SK-N-SH treated with all-trans-retinoic acid at 6 μM for 48 hours (cell line): ENCODE results near the gene SLAIN1.

Experiments used
- ATAC-seq: fragments of 200-7000 bp; cut with Tn5 transposase; 3 replicates; pipeline ENCODE4 v1.9.1; 2020; ENCODE audit warnings: mild to moderate bottlenecking, moderate library complexity
- ARNTL ChIP-seq: fragments of 450-650 bp; formaldehyde crosslinking; IDR thresholded peaks from 2 replicates; pipeline ENCODE4 v1.5.0; 2020; ENCODE audit warnings: low read depth, mild to moderate bottlenecking, moderate library complexity, borderline replicate concordance
- BACH2 ChIP-seq: fragments of 250-450 bp; sonication (Bioruptor Pico); IDR thresholded peaks from 2 replicates; pipeline ENCODE4 v1.9.0; 2021; ENCODE audit warnings: mild to moderate bottlenecking, borderline replicate concordance
- ESRRG ChIP-seq: fragments of 250-450 bp; sonication (Bioruptor Pico); IDR thresholded peaks from 2 replicates; pipeline ENCODE4 v1.6.1; 2021; ENCODE audit warnings: mild to moderate bottlenecking
- GLIS3 ChIP-seq: fragments of 250-450 bp; sonication (Bioruptor Pico); IDR thresholded peaks from 2 replicates; pipeline ENCODE4 v1.5.0; 2020; ENCODE audit warnings: mild to moderate bottlenecking, moderate library complexity
- OSR1 ChIP-seq: fragments of 250-450 bp; sonication (Bioruptor Pico); IDR thresholded peaks from 2 replicates; pipeline ENCODE4 v1.8.0; 2022; ENCODE audit warnings: moderate library complexity, mild to moderate bottlenecking, inconsistent platforms
- PPARA ChIP-seq: fragments of 250-450 bp; sonication (Bioruptor Pico); IDR thresholded peaks from 2 replicates; pipeline ENCODE4 v1.5.0; 2020; ENCODE audit warnings: mild to moderate bottlenecking, borderline replicate concordance
- RARB ChIP-seq: fragments of 250-450 bp; sonication (Bioruptor Pico); IDR thresholded peaks from 2 replicates; pipeline ENCODE4 v1.8.0; 2021; ENCODE audit warnings: mild to moderate bottlenecking, moderate library complexity
- SNAI2 ChIP-seq: fragments of 250-450 bp; sonication (Bioruptor Pico); IDR thresholded peaks from 2 replicates; pipeline ENCODE4 v1.5.0; 2020; ENCODE audit warnings: mild to moderate bottlenecking, moderate library complexity
- TCF4 ChIP-seq: fragments of 250-450 bp; sonication (Bioruptor Pico); IDR thresholded peaks from 2 replicates; pipeline ENCODE4 v1.8.0; 2021; ENCODE audit warnings: mild to moderate bottlenecking, moderate library complexity, borderline replicate concordance
- TOX ChIP-seq: fragments of 250-450 bp; sonication (Bioruptor Pico); IDR thresholded peaks from 2 replicates; pipeline ENCODE4 v1.8.0; 2021; ENCODE audit warnings: mild to moderate bottlenecking, moderate library complexity, borderline replicate concordance
- ZC3H10 ChIP-seq: fragments of 250-450 bp; sonication (Bioruptor Pico); IDR thresholded peaks from 2 replicates; pipeline ENCODE4 v1.5.1; 2021; ENCODE audit warnings: mild to moderate bottlenecking, moderate library complexity
- ZFP3 ChIP-seq: fragments of 250-450 bp; sonication (Bioruptor Pico); IDR thresholded peaks from 2 replicates; pipeline ENCODE4 v1.5.0; 2020; ENCODE audit warnings: mild to moderate bottlenecking, moderate library complexity
- ZFP30 ChIP-seq: fragments of 450-650 bp; formaldehyde crosslinking; IDR thresholded peaks from 2 replicates; pipeline ENCODE4 v1.5.0; 2022; ENCODE audit warnings: mild to moderate bottlenecking, moderate library complexity
- ZNF565 ChIP-seq: fragments of 450-650 bp; formaldehyde crosslinking; conservative IDR thresholded peaks from 2 replicates; pipeline ENCODE4 v1.5.0; 2020; ENCODE audit warnings: low read depth, mild to moderate bottlenecking, moderate library complexity
- ZNF70 ChIP-seq: fragments of 450-650 bp; formaldehyde crosslinking; IDR thresholded peaks from 2 replicates; pipeline ENCODE4 v1.5.0; 2020; ENCODE audit warnings: mild to moderate bottlenecking, moderate library complexity
- ZNF8 ChIP-seq: fragments of 450-650 bp; formaldehyde crosslinking; IDR thresholded peaks from 2 replicates; pipeline ENCODE4 v1.5.0; 2020; ENCODE audit warnings: mild to moderate bottlenecking, moderate library complexity
- TF ChIP-seq, protein P1 (sequence below): fragments of 250-450 bp; sonication (Bioruptor Pico); IDR thresholded peaks from 2 replicates; pipeline ENCODE4 v1.8.0; 2021; ENCODE audit warnings: low read depth, mild to moderate bottlenecking, moderate library complexity, borderline replicate concordance
- TF ChIP-seq, protein P2 (sequence below): fragments of 250-450 bp; sonication (Bioruptor Pico); IDR thresholded peaks from 2 replicates; pipeline ENCODE4 v1.5.0; 2020; ENCODE audit warnings: mild to moderate bottlenecking, moderate library complexity
- TF ChIP-seq, protein P3 (sequence below): fragments of 250-450 bp; sonication (Bioruptor Pico); IDR thresholded peaks from 2 replicates; pipeline ENCODE4 v1.5.1; 2021; ENCODE audit warnings: mild to moderate bottlenecking, moderate library complexity
- TF ChIP-seq, protein P4 (sequence below): fragments of 250-450 bp; sonication (Bioruptor Pico); IDR thresholded peaks from 2 replicates; pipeline ENCODE4 v1.8.0; 2020; ENCODE audit warnings: mild to moderate bottlenecking, moderate library complexity, borderline replicate concordance
- TF ChIP-seq, protein P5 (sequence below): fragments of 250-450 bp; sonication (Bioruptor Pico); IDR thresholded peaks from 2 replicates; pipeline ENCODE4 v1.5.1; 2020; ENCODE audit warnings: low read depth, mild to moderate bottlenecking, moderate library complexity

SLAIN1 gene

DNA sequence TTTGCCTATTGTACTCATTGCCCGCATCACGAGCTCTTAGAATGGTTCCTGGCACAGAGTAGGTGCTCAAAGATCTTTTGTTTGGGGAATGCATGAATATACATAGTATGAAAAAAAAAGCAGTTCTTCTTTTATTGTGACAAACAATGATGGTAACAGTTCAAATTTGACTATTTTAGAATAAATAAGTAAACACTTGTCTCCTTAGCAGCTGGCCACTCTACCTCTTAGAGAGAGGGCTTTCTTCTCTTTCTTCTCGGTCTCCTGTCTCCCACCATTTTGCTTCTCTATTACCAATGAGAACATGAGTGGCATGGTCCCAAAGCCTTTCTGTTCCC lies 639 bp upstream of the SLAIN1 start:
- TF ChIP-seq ZFP30 (CRISPR knock-in tag) (no peak), ARNTL (no peak), BACH2 (CRISPR knock-in tag) (no peak), GLIS3 (CRISPR knock-in tag) (no peak), ZNF565 (CRISPR knock-in tag) (no peak)
- ATAC-seq = peak; percentile 25

DNA sequence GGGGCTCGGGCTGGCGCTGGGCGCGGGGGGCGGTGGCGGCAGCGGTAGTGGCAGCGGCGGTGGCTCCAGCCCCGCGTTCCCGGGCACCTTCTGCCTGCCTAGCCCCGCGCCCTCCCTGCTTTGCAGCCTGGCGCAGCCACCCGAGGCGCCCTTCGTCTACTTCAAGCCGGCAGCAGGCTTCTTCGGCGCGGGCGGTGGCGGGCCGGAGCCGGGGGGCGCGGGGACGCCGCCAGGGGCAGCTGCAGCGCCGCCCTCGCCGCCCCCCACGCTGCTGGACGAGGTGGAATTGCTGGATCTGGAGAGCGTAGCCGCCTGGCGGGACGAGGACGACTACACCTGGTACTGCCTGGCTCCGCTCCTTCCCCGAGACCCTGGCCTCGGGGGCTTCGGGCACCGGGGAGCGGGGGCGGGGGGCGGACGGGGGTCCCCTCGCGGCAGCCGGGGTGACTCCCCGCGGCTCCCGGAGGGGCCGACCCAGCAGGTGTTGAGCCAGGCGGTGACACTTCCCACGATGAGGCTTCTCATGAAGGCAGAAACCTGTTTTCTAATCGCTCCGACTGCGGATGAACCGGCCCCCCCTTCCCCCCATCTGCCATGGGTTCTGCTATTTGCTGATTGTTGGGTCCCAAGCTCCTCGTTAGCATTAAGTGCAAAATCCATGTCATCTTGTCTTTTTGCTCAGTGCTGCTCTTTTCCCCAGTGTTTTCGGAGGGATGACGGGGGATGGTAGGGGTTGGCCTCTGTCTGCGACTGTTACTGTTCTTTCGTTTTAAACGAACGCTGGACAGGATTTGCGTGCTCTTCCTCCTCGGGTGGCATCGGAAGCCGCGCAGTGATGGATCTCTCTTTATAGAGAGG lies 943 bp downstream of the SLAIN1 start:
- no peak for TF ChIP-seq ARNTL
- TF ChIP-seq ZNF565 (CRISPR knock-in tag) = no peak
- TF ChIP-seq, protein P1, sequence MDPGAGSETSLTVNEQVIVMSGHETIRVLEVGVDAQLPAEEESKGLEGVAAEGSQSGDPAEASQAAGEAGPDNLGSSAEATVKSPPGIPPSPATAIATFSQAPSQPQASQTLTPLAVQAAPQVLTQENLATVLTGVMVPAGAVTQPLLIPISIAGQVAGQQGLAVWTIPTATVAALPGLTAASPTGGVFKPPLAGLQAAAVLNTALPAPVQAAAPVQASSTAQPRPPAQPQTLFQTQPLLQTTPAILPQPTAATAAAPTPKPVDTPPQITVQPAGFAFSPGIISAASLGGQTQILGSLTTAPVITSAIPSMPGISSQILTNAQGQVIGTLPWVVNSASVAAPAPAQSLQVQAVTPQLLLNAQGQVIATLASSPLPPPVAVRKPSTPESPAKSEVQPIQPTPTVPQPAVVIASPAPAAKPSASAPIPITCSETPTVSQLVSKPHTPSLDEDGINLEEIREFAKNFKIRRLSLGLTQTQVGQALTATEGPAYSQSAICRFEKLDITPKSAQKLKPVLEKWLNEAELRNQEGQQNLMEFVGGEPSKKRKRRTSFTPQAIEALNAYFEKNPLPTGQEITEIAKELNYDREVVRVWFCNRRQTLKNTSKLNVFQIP (CRISPR knock-in tag) = no peak
- no peak for TF ChIP-seq ZNF8 (CRISPR knock-in tag)
- TF ChIP-seq RARB = no peak
- no peak for TF ChIP-seq ZFP3 (CRISPR knock-in tag)
- TF ChIP-seq TOX = no peak

DNA sequence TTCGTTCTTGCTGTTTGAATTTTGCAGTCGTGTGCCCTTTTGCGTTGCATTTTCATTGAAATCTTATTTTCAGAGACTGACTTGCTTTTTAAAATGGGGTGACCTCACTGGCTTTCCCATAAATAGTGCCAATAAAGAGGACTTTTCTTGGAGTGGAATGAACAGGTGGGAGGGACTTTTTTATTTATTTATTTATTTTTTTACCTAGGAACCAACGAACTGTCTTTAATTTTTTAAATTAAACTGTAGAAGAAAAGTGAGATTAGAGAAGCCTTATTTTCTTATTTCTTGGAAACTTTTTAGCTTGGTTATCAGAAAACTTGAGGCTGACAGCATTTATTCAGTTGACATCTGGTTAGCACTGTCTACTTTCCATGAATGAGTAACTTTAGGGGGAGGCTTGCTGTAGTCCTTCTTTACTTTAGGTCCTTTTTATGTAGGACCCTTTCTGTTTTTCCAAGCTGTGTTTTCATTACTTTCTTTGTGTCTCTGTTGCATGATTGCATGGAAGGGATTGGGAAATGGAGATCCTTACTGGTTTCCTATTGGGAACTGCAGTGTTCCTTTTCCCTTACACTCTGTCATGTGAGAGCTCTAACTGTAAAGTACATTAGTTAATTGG lies 1.7 kb downstream of the SLAIN1 start:
- no peak for TF ChIP-seq TCF4 (CRISPR knock-in tag)
- no peak for TF ChIP-seq ZC3H10 (CRISPR knock-in tag)
- no peak for TF ChIP-seq RARB
- TF ChIP-seq, all 23 proteins: peak for 0
- no peak for ATAC-seq

More for the DNA sequence above, 943 bp downstream of the SLAIN1 start:
- peak; percentile 36 for ATAC-seq

DNA sequence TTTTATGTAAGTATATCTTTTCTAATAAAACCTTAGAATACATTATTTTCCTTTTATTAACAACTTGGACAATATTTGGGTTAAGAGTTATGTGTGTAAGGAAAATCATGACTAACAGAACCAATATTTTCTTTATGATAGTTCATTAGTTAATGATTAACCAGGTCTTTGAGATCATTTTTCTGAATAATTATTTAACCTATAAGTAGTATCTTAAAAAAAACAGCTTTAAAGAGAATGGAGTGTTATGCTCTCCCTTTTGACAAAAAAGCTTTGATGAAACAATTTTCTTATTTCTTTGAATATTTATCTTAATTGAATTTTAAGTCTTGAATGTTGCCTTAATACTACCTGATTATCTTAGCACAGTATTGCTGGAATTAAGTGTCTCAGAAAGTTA lies 3.8 kb downstream of the SLAIN1 start:
- TF ChIP-seq, protein P2, sequence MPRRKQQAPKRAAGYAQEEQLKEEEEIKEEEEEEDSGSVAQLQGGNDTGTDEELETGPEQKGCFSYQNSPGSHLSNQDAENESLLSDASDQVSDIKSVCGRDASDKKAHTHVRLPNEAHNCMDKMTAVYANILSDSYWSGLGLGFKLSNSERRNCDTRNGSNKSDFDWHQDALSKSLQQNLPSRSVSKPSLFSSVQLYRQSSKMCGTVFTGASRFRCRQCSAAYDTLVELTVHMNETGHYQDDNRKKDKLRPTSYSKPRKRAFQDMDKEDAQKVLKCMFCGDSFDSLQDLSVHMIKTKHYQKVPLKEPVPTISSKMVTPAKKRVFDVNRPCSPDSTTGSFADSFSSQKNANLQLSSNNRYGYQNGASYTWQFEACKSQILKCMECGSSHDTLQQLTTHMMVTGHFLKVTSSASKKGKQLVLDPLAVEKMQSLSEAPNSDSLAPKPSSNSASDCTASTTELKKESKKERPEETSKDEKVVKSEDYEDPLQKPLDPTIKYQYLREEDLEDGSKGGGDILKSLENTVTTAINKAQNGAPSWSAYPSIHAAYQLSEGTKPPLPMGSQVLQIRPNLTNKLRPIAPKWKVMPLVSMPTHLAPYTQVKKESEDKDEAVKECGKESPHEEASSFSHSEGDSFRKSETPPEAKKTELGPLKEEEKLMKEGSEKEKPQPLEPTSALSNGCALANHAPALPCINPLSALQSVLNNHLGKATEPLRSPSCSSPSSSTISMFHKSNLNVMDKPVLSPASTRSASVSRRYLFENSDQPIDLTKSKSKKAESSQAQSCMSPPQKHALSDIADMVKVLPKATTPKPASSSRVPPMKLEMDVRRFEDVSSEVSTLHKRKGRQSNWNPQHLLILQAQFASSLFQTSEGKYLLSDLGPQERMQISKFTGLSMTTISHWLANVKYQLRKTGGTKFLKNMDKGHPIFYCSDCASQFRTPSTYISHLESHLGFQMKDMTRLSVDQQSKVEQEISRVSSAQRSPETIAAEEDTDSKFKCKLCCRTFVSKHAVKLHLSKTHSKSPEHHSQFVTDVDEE (CRISPR knock-in tag) = no peak
- no peak for TF ChIP-seq ZNF70
- no peak for ATAC-seq

DNA sequence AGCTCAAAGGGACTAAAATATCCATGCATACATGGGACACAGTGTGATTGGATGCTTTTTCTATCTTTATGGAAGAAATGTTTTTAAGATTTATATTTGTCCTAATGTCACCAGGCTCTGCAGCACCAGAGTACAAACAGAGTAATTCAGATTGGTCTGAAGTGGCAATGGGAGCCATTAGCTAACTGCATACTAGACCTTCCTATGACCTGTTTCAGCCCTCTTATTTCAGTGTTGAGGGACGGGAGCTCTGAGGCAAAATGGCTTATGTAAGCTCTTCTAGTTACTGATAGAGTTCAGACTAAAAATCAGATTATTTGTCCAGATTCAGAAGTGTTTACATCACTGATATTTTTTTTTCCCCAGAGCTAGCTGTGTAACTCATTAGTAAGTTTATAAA lies 4.9 kb downstream of the SLAIN1 start:
- no peak for TF ChIP-seq BACH2 (CRISPR knock-in tag)
- TF ChIP-seq PPARA (CRISPR knock-in tag) = no peak
- TF ChIP-seq ZFP3 (CRISPR knock-in tag) = no peak
- TF ChIP-seq ZNF8 (CRISPR knock-in tag) = no peak
- TF ChIP-seq, protein P1 (CRISPR knock-in tag) = no peak
- TF ChIP-seq, protein P3, sequence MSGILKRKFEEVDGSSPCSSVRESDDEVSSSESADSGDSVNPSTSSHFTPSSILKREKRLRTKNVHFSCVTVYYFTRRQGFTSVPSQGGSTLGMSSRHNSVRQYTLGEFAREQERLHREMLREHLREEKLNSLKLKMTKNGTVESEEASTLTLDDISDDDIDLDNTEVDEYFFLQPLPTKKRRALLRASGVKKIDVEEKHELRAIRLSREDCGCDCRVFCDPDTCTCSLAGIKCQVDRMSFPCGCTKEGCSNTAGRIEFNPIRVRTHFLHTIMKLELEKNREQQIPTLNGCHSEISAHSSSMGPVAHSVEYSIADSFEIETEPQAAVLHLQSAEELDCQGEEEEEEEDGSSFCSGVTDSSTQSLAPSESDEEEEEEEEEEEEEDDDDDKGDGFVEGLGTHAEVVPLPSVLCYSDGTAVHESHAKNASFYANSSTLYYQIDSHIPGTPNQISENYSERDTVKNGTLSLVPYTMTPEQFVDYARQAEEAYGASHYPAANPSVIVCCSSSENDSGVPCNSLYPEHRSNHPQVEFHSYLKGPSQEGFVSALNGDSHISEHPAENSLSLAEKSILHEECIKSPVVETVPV (CRISPR knock-in tag) = no peak
- no peak for TF ChIP-seq OSR1
- no peak for TF ChIP-seq ZNF565 (CRISPR knock-in tag)
- TF ChIP-seq ZFP30 (CRISPR knock-in tag) = no peak
- no peak for TF ChIP-seq RARB
- no peak for TF ChIP-seq ARNTL
- TF ChIP-seq SNAI2 (CRISPR knock-in tag) = no peak
- no peak for TF ChIP-seq TOX
- TF ChIP-seq, protein P4, sequence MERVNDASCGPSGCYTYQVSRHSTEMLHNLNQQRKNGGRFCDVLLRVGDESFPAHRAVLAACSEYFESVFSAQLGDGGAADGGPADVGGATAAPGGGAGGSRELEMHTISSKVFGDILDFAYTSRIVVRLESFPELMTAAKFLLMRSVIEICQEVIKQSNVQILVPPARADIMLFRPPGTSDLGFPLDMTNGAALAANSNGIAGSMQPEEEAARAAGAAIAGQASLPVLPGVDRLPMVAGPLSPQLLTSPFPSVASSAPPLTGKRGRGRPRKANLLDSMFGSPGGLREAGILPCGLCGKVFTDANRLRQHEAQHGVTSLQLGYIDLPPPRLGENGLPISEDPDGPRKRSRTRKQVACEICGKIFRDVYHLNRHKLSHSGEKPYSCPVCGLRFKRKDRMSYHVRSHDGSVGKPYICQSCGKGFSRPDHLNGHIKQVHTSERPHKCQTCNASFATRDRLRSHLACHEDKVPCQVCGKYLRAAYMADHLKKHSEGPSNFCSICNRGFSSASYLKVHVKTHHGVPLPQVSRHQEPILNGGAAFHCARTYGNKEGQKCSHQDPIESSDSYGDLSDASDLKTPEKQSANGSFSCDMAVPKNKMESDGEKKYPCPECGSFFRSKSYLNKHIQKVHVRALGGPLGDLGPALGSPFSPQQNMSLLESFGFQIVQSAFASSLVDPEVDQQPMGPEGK (CRISPR knock-in tag) = no peak
- TF ChIP-seq ESRRG = no peak
- TF ChIP-seq ZC3H10 (CRISPR knock-in tag) = no peak
- TF ChIP-seq ZNF70 = no peak
- TF ChIP-seq, protein P5, sequence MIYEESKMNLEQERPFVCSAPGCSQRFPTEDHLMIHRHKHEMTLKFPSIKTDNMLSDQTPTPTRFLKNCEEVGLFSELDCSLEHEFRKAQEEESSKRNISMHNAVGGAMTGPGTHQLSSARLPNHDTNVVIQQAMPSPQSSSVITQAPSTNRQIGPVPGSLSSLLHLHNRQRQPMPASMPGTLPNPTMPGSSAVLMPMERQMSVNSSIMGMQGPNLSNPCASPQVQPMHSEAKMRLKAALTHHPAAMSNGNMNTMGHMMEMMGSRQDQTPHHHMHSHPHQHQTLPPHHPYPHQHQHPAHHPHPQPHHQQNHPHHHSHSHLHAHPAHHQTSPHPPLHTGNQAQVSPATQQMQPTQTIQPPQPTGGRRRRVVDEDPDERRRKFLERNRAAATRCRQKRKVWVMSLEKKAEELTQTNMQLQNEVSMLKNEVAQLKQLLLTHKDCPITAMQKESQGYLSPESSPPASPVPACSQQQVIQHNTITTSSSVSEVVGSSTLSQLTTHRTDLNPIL = no peak
- no peak for TF ChIP-seq GLIS3 (CRISPR knock-in tag)
- no peak for ATAC-seq
